GM19324 (cell line): ENCODE results near the gene TOM1L1.

Experiments
- ATAC-seq: cut with Tn5 transposase; IDR thresholded peaks from one replicate; pipeline ENCODE4 v1.9.1; 2021; ENCODE audit warnings: mild to moderate bottlenecking, moderate library complexity; ENCODE audit not compliant: unreplicated experiment, low FRiP score

TOM1L1 gene

GRCh38 chr17:54945231-54945630 is 44.6 kb downstream of the TOM1L1 start:
- no peak for ATAC-seq

- ATAC-seq: no peak
These were observed 45.0 kb downstream of the TOM1L1 start for GRCh38 chr17:54945671-54946070.

GRCh38 chr17:54947396-54947795 is 46.7 kb downstream of the TOM1L1 start:
- ATAC-seq: no peak

GRCh38 chr17:54948380-54948779 is 47.7 kb downstream of the TOM1L1 start:
- no peak for ATAC-seq

- no peak for ATAC-seq
These were observed 49.5 kb downstream of the TOM1L1 start for GRCh38 chr17:54950116-54950515.

- ATAC-seq: no peak
These were observed 50.6 kb downstream of the TOM1L1 start for GRCh38 chr17:54951286-54951685.

GRCh38 chr17:54956791-54957190 is 56.1 kb downstream of the TOM1L1 start:
- no peak for ATAC-seq

GRCh38 chr17:54967621-54968261 is 67.1 kb downstream of the TOM1L1 start:
- peak; percentile 22 for ATAC-seq

- ATAC-seq: peak; percentile 94
These were observed 67.8 kb downstream of the TOM1L1 start, which contains the start of the genes COX11 and STXBP4 for GRCh38 chr17:54968262-54968987. COX11 (minus strand) TSS chr17:54968654; CDS start chr17:54968646, 8 bp downstream. STXBP4 (plus strand) TSS chr17:54968765; CDS start chr17:54986220, 17,455 bp downstream.

- peak; percentile 36 for ATAC-seq
These were observed 68.3 kb downstream of the TOM1L1 start for GRCh38 chr17:54968988-54969332.

- ATAC-seq: no peak
These were observed 69.3 kb downstream of the TOM1L1 start for GRCh38 chr17:54969658-54970572.

GRCh38 chr17:54971147-54971546 is 70.5 kb downstream of the TOM1L1 start:
- no peak for ATAC-seq

- no peak for ATAC-seq
These were observed 71.2 kb downstream of the TOM1L1 start for GRCh38 chr17:54971901-54972300.

- ATAC-seq: no peak
These were observed 71.9 kb downstream of the TOM1L1 start for GRCh38 chr17:54972406-54973138.

GRCh38 chr17:54974759-54975158 is 74.1 kb downstream of the TOM1L1 start:
- ATAC-seq: no peak

GRCh38 chr17:54976316-54976715 is 75.7 kb downstream of the TOM1L1 start:
- ATAC-seq: no peak

GRCh38 chr17:54977744-54978143 is 77.1 kb downstream of the TOM1L1 start:
- ATAC-seq: no peak

GRCh38 chr17:54979657-54980056 is 79.0 kb downstream of the TOM1L1 start:
- no peak for ATAC-seq

- no peak for ATAC-seq
These were observed 79.7 kb downstream of the TOM1L1 start for GRCh38 chr17:54980375-54980774.

- ATAC-seq: no peak
These were observed 81.7 kb downstream of the TOM1L1 start for GRCh38 chr17:54982399-54982798.
